Activated T-cell treated with anti-CD3 and anti-CD28 coated beads, Interleukin-2, amount 50 U/mL, for 48 hours (primary cell): ENCODE data around the gene FPGS.

Experiments
- DNase-seq, 2 experiments: peaks; one replicate each; pipeline ENCODE4 v3.0.0-alpha.2; 2020

FPGS gene

DNA sequence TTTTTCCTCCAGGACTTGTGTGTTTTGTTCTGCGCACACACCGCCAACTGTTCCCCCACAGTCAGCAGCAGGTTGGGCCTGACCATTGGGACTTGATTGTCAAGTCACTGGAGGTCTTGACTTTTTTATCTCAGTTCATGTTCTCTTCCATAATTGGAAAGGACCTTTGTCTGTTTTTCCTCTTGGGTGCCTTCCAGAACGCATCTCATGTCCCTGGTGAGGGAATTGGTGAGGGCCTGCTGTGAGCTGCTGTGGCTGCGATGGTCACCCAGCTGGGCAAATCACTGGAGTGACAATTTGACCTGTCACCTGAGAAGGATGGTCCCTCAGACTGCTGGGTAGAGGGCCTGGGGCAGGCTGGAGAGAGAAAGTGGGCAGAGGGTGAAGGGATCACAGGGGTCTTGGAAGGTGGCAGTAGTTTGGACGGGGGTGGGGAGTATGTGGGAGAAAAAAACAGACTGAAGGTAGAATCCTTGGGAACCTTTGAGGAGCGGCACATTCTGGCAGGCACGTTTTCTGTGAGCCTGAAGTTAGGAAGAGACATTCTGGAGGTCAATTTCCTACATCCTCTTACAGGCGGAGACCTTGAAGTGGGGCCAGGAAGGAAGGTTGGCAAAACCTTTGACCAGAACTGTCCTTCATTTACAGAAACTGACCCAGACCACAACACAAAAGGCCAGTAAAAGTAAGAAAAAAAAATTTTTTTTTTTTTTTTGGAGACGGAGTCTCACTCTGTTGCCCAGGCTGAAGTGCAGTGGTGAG is 12.4 kb upstream of the FPGS start:
- DNase-seq, result no peak

- no peak for DNase-seq
Observed at GRCh38 chr9:127791085-127791484, 11.6 kb upstream of the FPGS start.

DNA sequence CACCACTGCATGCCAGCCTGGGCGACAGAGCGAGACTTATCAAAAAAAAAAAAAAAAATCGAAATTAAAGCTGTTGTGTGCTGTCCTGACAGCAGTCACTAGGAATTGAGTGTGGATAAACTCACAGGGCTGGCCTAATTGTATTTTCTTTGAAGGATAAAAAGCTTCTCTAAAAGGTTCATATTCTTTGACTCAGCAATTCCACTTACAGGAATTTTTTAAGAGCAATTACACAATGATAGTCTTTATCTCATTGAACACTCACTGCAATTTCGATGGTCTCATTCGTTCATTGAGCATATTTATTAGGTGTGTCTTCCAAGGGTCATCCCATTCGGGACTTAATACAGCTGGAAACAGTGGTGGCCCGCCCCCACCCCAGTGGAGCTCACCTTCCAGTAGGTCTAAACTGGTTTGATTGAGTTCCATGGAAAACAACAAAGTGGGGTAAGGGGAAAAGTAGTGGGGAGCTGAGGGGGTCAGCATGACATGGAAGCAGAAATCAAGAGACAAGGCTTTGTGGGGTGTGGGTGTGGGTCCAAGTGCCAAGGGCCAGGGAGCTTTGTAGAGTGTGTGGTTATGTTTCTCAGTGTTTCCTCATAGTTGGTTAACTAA is 10.2 kb upstream of the FPGS start:
- no peak for DNase-seq

DNA sequence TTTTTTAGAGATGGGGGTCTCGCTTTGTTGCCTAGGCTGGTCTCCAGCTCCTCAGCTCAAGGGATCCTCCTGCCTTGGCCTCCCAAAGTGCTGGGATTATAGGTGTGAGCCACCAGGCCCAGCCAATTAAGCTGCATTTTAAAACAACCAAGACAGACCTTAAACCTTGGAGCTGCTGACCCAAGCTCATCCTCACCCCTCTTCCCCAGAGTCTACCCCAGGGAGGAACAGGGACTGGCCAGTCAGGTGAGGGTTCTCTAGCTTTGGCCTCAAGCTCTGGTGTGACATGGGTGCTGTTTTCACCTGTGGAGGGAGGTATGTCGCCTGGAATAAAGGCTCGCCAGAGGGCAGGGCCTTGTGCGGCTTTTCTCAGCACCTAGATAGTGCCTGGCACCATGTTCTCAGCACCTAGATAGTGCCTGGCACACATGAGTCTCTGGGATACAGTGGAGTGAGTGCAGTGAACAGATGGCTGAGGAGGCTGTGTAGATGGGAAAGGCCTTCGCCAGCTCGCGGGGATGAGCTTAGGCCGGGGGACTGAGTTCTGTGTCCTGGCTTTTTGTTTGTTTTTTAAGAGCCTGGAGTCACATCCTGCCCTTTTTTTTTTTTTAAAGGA is 9.5 kb upstream of the FPGS start:
- no peak for DNase-seq

DNA sequence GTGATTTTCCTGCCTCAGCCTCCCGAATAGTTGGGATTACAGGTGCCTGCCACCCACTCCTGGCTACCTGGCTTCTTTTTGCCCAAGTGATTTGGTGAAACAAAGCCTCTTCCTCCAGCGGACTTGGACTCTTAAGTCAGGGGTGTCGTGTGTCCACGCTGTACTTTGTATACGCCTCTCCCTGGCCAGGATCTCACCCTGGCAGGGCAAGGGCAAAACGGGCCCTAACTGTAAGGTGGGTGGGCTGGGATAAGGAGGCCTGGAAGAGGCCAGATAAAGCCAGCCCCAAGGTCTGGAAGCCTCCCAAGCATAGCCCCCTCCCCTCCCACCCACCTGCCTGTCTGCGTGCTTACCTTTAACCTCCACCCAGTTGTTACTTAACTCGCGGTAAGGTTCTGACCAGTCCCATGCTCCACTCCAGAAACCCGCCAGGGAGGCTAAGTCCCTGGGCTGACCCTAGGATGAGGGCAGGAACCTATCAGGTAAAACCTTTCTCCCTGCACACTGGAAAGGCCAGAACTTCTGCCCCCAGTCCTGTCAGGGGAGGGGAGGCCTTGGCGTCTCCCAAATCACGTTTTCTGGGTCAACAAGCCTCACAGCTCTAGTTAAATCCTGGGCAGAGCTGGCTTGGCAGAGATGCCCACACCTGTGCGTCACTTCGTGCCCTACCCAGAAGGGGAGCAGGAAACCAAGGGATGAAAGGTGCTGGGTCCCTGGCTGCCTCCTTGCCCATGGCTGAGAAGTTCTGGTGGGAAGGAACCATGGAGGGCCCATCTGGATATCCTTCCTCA is 8.5 kb upstream of the FPGS start:
- DNase-seq, result no peak

GRCh38 chr9:127796225-127796813 is 6.4 kb upstream of the FPGS start:
- no peak for DNase-seq

GRCh38 chr9:127796852-127797370 is 5.8 kb upstream of the FPGS start:
- no peak for DNase-seq

- DNase-seq, result no peak
Observed at GRCh38 chr9:127801955-127802575, 617 bp upstream of the FPGS start.

DNA sequence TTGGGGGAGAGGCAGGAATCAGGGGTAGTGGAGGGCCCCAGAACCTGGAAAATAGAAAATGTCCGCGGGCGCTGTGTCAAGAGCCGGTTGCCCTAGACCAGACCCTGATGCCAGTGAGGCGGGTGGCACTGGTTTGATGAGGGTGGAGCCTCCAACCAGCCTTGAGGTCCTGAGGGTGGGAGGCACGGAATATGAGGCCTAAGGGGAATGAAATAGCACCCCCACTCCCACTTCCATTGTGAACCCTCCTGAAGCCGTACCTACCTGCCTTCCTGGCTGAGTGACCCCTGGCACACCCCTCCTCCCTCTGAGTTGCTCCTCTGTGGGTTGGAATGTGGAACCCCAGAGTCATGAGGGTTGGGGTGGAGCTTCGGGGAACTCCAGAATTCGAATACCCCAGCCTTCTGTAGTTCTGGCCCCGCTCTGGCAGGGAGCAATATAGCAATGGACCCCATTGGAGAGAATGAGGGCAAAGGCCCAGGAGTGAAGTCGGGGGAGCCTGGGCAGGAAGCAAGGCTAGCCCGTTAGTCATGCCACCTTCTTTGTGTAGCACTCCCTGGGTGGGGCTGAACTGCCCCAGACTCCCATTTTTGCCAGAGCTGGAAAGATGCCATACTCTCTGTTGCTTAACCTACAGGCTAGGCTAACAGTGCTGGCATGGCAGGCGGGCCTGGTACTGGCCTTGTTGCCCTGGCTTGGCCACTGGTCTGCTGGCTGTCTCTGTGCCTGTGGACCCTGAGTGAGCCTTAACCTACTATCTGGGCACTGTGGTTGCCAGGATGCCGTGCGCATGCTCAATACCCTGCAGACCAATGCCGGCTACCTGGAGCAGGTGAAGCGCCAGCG is 1.0 kb downstream of the FPGS start:
- DNase-seq, result peak in 1 of 2 experiments; percentile 56

- peak; percentile 66 to 67 for DNase-seq
Observed at GRCh38 chr9:127805620-127806019, 2.9 kb downstream of the FPGS start.

- DNase-seq, result no peak
Observed at GRCh38 chr9:127806871-127807270, 4.2 kb downstream of the FPGS start.

- no peak for DNase-seq
Observed at GRCh38 chr9:127808347-127809001, 5.8 kb downstream of the FPGS start.

DNA sequence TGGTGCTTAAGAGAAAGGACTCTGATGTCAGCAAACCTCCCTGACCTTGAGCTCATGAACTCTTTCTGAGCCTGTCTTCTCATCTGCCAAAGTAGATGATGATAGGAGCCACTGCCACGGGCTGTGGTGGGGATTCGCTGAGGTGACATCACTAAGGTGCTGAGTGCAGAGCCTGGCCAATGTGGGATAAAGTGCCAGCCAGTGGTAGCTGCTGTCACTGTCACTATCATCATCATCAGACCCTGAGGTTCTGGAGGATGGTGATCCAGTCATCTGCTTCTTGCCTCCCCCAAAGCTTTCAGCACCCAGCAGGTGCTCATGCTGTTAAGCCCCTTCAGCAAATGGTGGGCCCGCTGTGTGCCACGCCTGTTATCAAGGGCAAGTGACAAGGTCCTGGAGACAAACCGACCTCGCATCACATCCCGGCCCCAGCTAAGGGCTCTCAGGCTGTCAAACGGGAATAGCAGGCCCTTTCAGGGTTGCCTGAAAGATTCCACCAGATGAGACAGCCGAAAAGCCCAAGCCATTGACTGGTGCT is 6.4 kb downstream of the FPGS start:
- no peak for DNase-seq

GRCh38 chr9:127809540-127810377 is 7.1 kb downstream of the FPGS start:
- DNase-seq, result no peak

DNA sequence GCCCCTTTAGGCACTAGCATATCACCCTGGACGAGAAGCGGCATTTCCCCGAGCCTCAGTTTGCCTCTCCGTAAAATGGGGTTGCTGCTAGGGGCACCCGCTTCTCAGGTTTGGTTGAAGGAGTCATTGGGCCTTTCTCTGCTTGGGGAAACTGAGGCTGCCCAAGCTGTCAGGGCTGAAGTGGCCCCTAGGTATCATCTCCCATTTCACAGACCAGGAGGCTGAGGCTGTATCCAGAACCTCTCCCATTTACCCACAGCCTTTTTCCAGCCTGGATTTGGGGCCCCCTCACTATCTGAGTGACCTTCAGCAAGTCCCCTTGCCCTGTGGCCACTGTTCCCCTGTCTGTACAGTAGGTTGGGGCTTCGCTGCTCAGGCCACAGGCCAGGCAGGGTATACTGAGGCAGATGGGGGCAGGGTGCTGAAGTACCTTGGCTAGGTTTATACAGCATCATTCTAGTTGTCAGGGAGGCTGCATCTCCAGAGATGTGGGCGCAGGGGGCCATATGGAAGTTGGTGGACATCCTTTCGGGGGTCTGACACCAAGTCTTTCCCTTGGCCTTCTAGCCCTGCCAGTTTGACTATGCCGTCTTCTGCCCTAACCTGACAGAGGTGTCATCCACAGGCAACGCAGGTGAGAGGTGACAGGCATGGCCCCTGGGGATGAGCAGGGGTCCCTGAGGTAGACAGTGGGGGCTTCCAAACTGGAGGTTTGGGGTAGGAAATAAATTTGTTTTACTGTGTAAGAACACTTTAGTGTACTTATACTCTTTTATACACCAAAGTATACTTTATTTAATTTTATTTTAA is 7.9 kb downstream of the FPGS start:
- no peak for DNase-seq

DNA sequence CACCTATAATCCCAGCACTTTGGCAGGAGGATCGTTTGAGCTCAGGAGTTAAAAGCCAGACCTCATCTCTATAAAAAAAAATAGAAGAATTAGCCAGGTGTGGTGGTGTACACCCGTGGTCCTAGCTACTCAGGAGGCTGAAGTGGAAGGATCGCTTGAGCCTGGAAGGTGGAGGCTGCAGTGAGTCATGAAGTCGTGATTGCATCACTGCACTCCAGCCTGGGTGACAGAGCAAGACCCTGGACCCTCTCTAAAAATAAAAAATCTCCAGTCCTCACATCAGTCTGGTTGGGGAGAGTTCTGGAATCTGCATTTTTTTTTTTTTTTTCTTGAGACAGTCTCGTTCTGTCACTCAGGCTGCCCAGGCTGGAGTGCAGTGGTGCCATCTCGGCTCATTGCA is 9.3 kb downstream of the FPGS start:
- no peak for DNase-seq

GRCh38 chr9:127812936-127813675 is 10.4 kb downstream of the FPGS start:
- no peak for DNase-seq

GRCh38 chr9:127813686-127814226 is 11.1 kb downstream of the FPGS start:
- DNase-seq, result no peak
